ENCODE results near the gene CD2.
A peak's percentile ranks its signal among the peaks of the same experiment; 100 is the strongest.

The CD2 gene

GRCh38 chr1:116754198-116754977, at the start of gene CD2:
CD2 (plus strand) TSS chr1:116754430; CDS start chr1:116754493, 63 bp downstream.
- Mint-ChIP-seq H3K9me3 (peaks cover 9% of the 10 kb centered on the region), H3K27me3 (no peaks in the 10 kb centered on the region), H3K36me3 (ENCODE audit: low read depth) (no peaks in the 10 kb centered on the region), H3K27ac (peak within 1 kb of the TSS; percentile 80), H3K4me3 (no peak within 1 kb of the TSS), H3K4me1 (ENCODE audit: low read depth) (peaks cover 44% of the 10 kb centered on the region)
- intact Hi-C loops (cut with micrococcal nuclease) = no loop called here

GRCh38 chr1:116706123-116706522, 48.1 kb upstream of the CD2 start:
- H3K4me1 Mint-ChIP-seq (ENCODE audit: low read depth) = peaks cover 10% of the 10 kb centered on the region
- H3K36me3 Mint-ChIP-seq (ENCODE audit: low read depth) = no peaks in the 10 kb centered on the region
- H3K27me3 Mint-ChIP-seq = peaks cover 9% of the 10 kb centered on the region
- intact Hi-C loops (cut with micrococcal nuclease) = no loop called here
- H3K27ac Mint-ChIP-seq = no peak overlapping the region
- H3K9me3 Mint-ChIP-seq = no peaks in the 10 kb centered on the region
- no peak overlapping the region for H3K4me3 Mint-ChIP-seq

GRCh38 chr1:116706841-116707240, 47.4 kb upstream of the CD2 start:
- H3K36me3 Mint-ChIP-seq (ENCODE audit: low read depth) = no peaks in the 10 kb centered on the region
- H3K4me3 Mint-ChIP-seq = no peak overlapping the region
- intact Hi-C loops (cut with micrococcal nuclease) = no loop called here
- H3K9me3 Mint-ChIP-seq = no peaks in the 10 kb centered on the region
- peaks cover 14% of the 10 kb centered on the region for H3K4me1 Mint-ChIP-seq (ENCODE audit: low read depth)
- no peak overlapping the region for H3K27ac Mint-ChIP-seq
- H3K27me3 Mint-ChIP-seq = peaks cover 9% of the 10 kb centered on the region

GRCh38 chr1:116708255-116708900, 45.9 kb upstream of the CD2 start:
- intact Hi-C loops (cut with micrococcal nuclease) = no loop called here
- H3K9me3 Mint-ChIP-seq = no peaks in the 10 kb centered on the region
- no peak overlapping the region for H3K27ac Mint-ChIP-seq
- H3K4me3 Mint-ChIP-seq = no peak overlapping the region
- no peaks in the 10 kb centered on the region for H3K36me3 Mint-ChIP-seq (ENCODE audit: low read depth)
- peaks cover 9% of the 10 kb centered on the region for H3K27me3 Mint-ChIP-seq
- H3K4me1 Mint-ChIP-seq (ENCODE audit: low read depth) = peaks cover 23% of the 10 kb centered on the region

GRCh38 chr1:116709666-116710167, 44.5 kb upstream of the CD2 start:
- Mint-ChIP-seq H3K36me3 (ENCODE audit: low read depth) (no peaks in the 10 kb centered on the region), H3K27ac (no peak overlapping the region), H3K9me3 (no peaks in the 10 kb centered on the region), H3K4me1 (ENCODE audit: low read depth) (peaks cover 23% of the 10 kb centered on the region), H3K4me3 (no peak overlapping the region), H3K27me3 (peaks cover 8% of the 10 kb centered on the region)
- intact Hi-C loops (cut with micrococcal nuclease) = no loop called here

GRCh38 chr1:116710420-116711262, 43.6 kb upstream of the CD2 start:
- Mint-ChIP-seq H3K4me3 (no peak overlapping the region), H3K4me1 (ENCODE audit: low read depth) (peaks cover 23% of the 10 kb centered on the region), H3K27me3 (peaks cover 8% of the 10 kb centered on the region), H3K36me3 (ENCODE audit: low read depth) (no peaks in the 10 kb centered on the region), H3K27ac (no peak overlapping the region), H3K9me3 (no peaks in the 10 kb centered on the region)
- intact Hi-C loops (cut with micrococcal nuclease) = no loop called here

GRCh38 chr1:116711263-116711840, 42.9 kb upstream of the CD2 start:
- H3K27ac Mint-ChIP-seq = no peak overlapping the region
- intact Hi-C loops (cut with micrococcal nuclease) = no loop called here
- H3K4me3 Mint-ChIP-seq = no peak overlapping the region
- peaks cover 8% of the 10 kb centered on the region for H3K27me3 Mint-ChIP-seq
- no peaks in the 10 kb centered on the region for H3K36me3 Mint-ChIP-seq (ENCODE audit: low read depth)
- no peaks in the 10 kb centered on the region for H3K9me3 Mint-ChIP-seq
- H3K4me1 Mint-ChIP-seq (ENCODE audit: low read depth) = peaks cover 23% of the 10 kb centered on the region

GRCh38 chr1:116712510-116712909, 41.7 kb upstream of the CD2 start:
- H3K27me3 Mint-ChIP-seq = peaks cover 8% of the 10 kb centered on the region
- intact Hi-C loops (cut with micrococcal nuclease) = no loop called here
- H3K9me3 Mint-ChIP-seq = no peaks in the 10 kb centered on the region
- peaks cover 23% of the 10 kb centered on the region for H3K4me1 Mint-ChIP-seq (ENCODE audit: low read depth)
- H3K27ac Mint-ChIP-seq = no peak overlapping the region
- H3K4me3 Mint-ChIP-seq = no peak overlapping the region
- no peaks in the 10 kb centered on the region for H3K36me3 Mint-ChIP-seq (ENCODE audit: low read depth)

GRCh38 chr1:116713474-116713873, 40.8 kb upstream of the CD2 start:
- intact Hi-C loops (cut with micrococcal nuclease) = no loop called here
- Mint-ChIP-seq H3K4me1 (ENCODE audit: low read depth) (peaks cover 23% of the 10 kb centered on the region), H3K27me3 (peaks cover 5% of the 10 kb centered on the region), H3K27ac (no peak overlapping the region), H3K4me3 (no peak overlapping the region), H3K9me3 (no peaks in the 10 kb centered on the region), H3K36me3 (ENCODE audit: low read depth) (no peaks in the 10 kb centered on the region)

GRCh38 chr1:116716391-116716790, 37.8 kb upstream of the CD2 start:
- H3K9me3 Mint-ChIP-seq = no peaks in the 10 kb centered on the region
- no peaks in the 10 kb centered on the region for H3K36me3 Mint-ChIP-seq (ENCODE audit: low read depth)
- peaks cover 10% of the 10 kb centered on the region for H3K4me1 Mint-ChIP-seq (ENCODE audit: low read depth)
- intact Hi-C loops (cut with micrococcal nuclease) = no loop called here
- no peak overlapping the region for H3K4me3 Mint-ChIP-seq
- peaks cover 2% of the 10 kb centered on the region for H3K27me3 Mint-ChIP-seq
- no peak overlapping the region for H3K27ac Mint-ChIP-seq

- intact Hi-C loops (cut with micrococcal nuclease) = no loop called here
- Mint-ChIP-seq H3K36me3 (ENCODE audit: low read depth) (no peaks in the 10 kb centered on the region), H3K27ac (no peak overlapping the region), H3K4me3 (no peak overlapping the region), H3K27me3 (peaks cover 2% of the 10 kb centered on the region), H3K4me1 (ENCODE audit: low read depth) (peaks cover 11% of the 10 kb centered on the region), H3K9me3 (no peaks in the 10 kb centered on the region)
Observed at GRCh38 chr1:116717318-116717717, 36.9 kb upstream of the CD2 start.

- H3K4me3 Mint-ChIP-seq = no peak overlapping the region
- intact Hi-C loops (cut with micrococcal nuclease) = no loop called here
- H3K4me1 Mint-ChIP-seq (ENCODE audit: low read depth) = peaks cover 4% of the 10 kb centered on the region
- no peak overlapping the region for H3K27ac Mint-ChIP-seq
- H3K27me3 Mint-ChIP-seq = peaks cover 2% of the 10 kb centered on the region
- H3K9me3 Mint-ChIP-seq = no peaks in the 10 kb centered on the region
- no peaks in the 10 kb centered on the region for H3K36me3 Mint-ChIP-seq (ENCODE audit: low read depth)
Observed at GRCh38 chr1:116720364-116721038, 33.7 kb upstream of the CD2 start.

- no peak overlapping the region for H3K4me3 Mint-ChIP-seq
- intact Hi-C loops (cut with micrococcal nuclease) = no loop called here
- no peaks in the 10 kb centered on the region for H3K36me3 Mint-ChIP-seq (ENCODE audit: low read depth)
- peaks cover 4% of the 10 kb centered on the region for H3K27me3 Mint-ChIP-seq
- H3K9me3 Mint-ChIP-seq = no peaks in the 10 kb centered on the region
- H3K27ac Mint-ChIP-seq = no peak overlapping the region
- H3K4me1 Mint-ChIP-seq (ENCODE audit: low read depth) = peaks cover 4% of the 10 kb centered on the region
Observed at GRCh38 chr1:116721039-116721405, 33.2 kb upstream of the CD2 start.

Measured in dendritic cell treated with granulocyte-macrophage colony-stimulating factor and Interleukin-4, amounts not matched to agents 40 ng/mL and 50 ng/mL, for 4 days (primary cell).